Lower leg skin (tissue), 3 donors: ENCODE results near the gene FNDC3B.

ENCODE experiments used
- POLR2A ChIP-seq, 2 donors: fragments of 450-650 bp; IDR thresholded peaks; one replicate each; pipeline ENCODE4 v1.6.1; 2016 to 2017; ENCODE audit warnings: antibody characterized with exemption in 2 of 2, mild to moderate bottlenecking in 1 of 2, moderate library complexity in 1 of 2
- TF ChIP-seq, protein P1 (sequence below), 3 donors: fragments of 450-650 bp; IDR thresholded peaks; one replicate each; pipeline ENCODE4 v1.5.1; 2016; ENCODE audit warnings: antibody characterized with exemption in 3 of 3, mild to moderate bottlenecking in 3 of 3, moderate library complexity in 2 of 3

DNA sequence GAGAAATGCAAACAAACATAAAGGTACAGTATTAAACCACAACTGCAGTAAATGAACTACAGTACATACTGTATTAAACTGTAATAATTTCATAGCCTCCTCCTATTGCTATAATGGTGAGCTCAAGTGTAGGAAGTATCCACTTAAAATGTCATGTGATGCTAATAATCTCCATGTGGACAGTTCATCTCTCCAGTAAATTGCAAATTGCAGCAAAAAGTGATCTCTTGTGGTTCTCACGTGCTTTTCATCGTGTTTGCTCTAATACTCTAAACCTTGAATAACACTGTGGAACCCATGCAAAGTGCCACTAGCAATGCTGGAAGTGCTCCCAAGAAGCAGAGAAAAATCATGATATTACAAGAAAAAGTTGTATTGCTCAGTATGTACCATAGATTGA lies 9.2 kb upstream of the FNDC3B start:
- TF ChIP-seq, protein P1, sequence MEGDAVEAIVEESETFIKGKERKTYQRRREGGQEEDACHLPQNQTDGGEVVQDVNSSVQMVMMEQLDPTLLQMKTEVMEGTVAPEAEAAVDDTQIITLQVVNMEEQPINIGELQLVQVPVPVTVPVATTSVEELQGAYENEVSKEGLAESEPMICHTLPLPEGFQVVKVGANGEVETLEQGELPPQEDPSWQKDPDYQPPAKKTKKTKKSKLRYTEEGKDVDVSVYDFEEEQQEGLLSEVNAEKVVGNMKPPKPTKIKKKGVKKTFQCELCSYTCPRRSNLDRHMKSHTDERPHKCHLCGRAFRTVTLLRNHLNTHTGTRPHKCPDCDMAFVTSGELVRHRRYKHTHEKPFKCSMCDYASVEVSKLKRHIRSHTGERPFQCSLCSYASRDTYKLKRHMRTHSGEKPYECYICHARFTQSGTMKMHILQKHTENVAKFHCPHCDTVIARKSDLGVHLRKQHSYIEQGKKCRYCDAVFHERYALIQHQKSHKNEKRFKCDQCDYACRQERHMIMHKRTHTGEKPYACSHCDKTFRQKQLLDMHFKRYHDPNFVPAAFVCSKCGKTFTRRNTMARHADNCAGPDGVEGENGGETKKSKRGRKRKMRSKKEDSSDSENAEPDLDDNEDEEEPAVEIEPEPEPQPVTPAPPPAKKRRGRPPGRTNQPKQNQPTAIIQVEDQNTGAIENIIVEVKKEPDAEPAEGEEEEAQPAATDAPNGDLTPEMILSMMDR (IDR thresholded peaks at IDR 0.05): no peak
- no peak for TF ChIP-seq POLR2A (IDR thresholded peaks at IDR 0.05)
